Nephron progenitor cell (in vitro differentiated cells): ENCODE measurements around the gene DIS3L2.

Experiments used
- DNase-seq: peaks from one replicate; pipeline ENCODE4 v3.0.0; 2021
- H3K27ac Mint-ChIP-seq: 2 replicates; pipeline ENCODE4 v1.8.0; 2021; ENCODE audit warnings: mild to moderate bottlenecking, moderate library complexity, mixed read lengths
- H3K27me3 Mint-ChIP-seq: 2 replicates; pipeline ENCODE4 v1.8.0; 2021; ENCODE audit warnings: mild to moderate bottlenecking, low read depth, mixed read lengths; ENCODE audit not compliant: poor library complexity
- H3K36me3 Mint-ChIP-seq: 2 replicates; pipeline ENCODE4 v1.8.0; 2021; ENCODE audit warnings: low read depth, mixed read lengths
- H3K4me1 Mint-ChIP-seq: 2 replicates; pipeline ENCODE4 v1.8.0; 2021; ENCODE audit warnings: mixed read lengths
- H3K4me3 Mint-ChIP-seq: 2 replicates; pipeline ENCODE4 v1.8.0; 2021; ENCODE audit warnings: mild to moderate bottlenecking, moderate library complexity, mixed read lengths
- H3K9me3 Mint-ChIP-seq: 2 replicates; pipeline ENCODE4 v1.8.0; 2021; ENCODE audit warnings: mild to moderate bottlenecking, moderate library complexity, mixed read lengths
- CTCF ChIP-seq: fragments of 200-600 bp; sonication (generic); IDR thresholded peaks from 2 replicates; pipeline ENCODE4 v1.5.0; 2021; ENCODE audit warnings: antibody characterized with exemption

Gene DIS3L2

GRCh38 chr2:232129483-232129882 lies 168.0 kb downstream of the DIS3L2 start:
- peaks cover 20% of the 10 kb centered on the region for H3K36me3 Mint-ChIP-seq
- peaks cover 10% of the 10 kb centered on the region for H3K4me1 Mint-ChIP-seq
- H3K27ac Mint-ChIP-seq: no peak overlapping the region
- no peak for DNase-seq
- no peak for TF ChIP-seq CTCF
- H3K4me3 Mint-ChIP-seq: no peak overlapping the region
- peaks cover 3% of the 10 kb centered on the region for H3K27me3 Mint-ChIP-seq
- H3K9me3 Mint-ChIP-seq: no peaks in the 10 kb centered on the region

- TF ChIP-seq CTCF: no peak
- peaks cover 3% of the 10 kb centered on the region for H3K27me3 Mint-ChIP-seq
- H3K4me1 Mint-ChIP-seq: no peaks in the 10 kb centered on the region
- H3K9me3 Mint-ChIP-seq: no peaks in the 10 kb centered on the region
- DNase-seq: no peak
- H3K36me3 Mint-ChIP-seq: peaks cover 15% of the 10 kb centered on the region
- H3K4me3 Mint-ChIP-seq: no peak overlapping the region
- H3K27ac Mint-ChIP-seq: no peak overlapping the region
Observed at GRCh38 chr2:232132181-232132580, 170.7 kb downstream of the DIS3L2 start.

- H3K27me3 Mint-ChIP-seq: peaks cover 3% of the 10 kb centered on the region
- no peak for TF ChIP-seq CTCF
- no peak overlapping the region for H3K27ac Mint-ChIP-seq
- no peaks in the 10 kb centered on the region for H3K9me3 Mint-ChIP-seq
- no peaks in the 10 kb centered on the region for H3K4me1 Mint-ChIP-seq
- H3K4me3 Mint-ChIP-seq: no peak overlapping the region
- peaks cover 15% of the 10 kb centered on the region for H3K36me3 Mint-ChIP-seq
- no peak for DNase-seq
Observed at GRCh38 chr2:232133078-232133477, 171.6 kb downstream of the DIS3L2 start.

- Mint-ChIP-seq H3K9me3 (no peaks in the 10 kb centered on the region), H3K36me3 (peaks cover 15% of the 10 kb centered on the region), H3K4me1 (no peaks in the 10 kb centered on the region), H3K27me3 (peaks cover 3% of the 10 kb centered on the region), H3K4me3 (no peak overlapping the region), H3K27ac (no peak overlapping the region)
- no peak for TF ChIP-seq CTCF
- DNase-seq: no peak
Observed at GRCh38 chr2:232134939-232135338, 173.4 kb downstream of the DIS3L2 start.

GRCh38 chr2:232137356-232138147 lies 176.0 kb downstream of the DIS3L2 start:
- Mint-ChIP-seq H3K36me3 (peaks cover 3% of the 10 kb centered on the region), H3K4me3 (no peak overlapping the region), H3K27me3 (peaks cover 6% of the 10 kb centered on the region), H3K4me1 (no peaks in the 10 kb centered on the region), H3K27ac (no peak overlapping the region), H3K9me3 (no peaks in the 10 kb centered on the region)
- DNase-seq: no peak
- no peak for TF ChIP-seq CTCF

GRCh38 chr2:232138441-232138840 lies 176.9 kb downstream of the DIS3L2 start:
- no peak for TF ChIP-seq CTCF
- Mint-ChIP-seq H3K27me3 (peaks cover 3% of the 10 kb centered on the region), H3K9me3 (no peaks in the 10 kb centered on the region), H3K4me3 (no peak overlapping the region), H3K4me1 (no peaks in the 10 kb centered on the region), H3K27ac (no peak overlapping the region), H3K36me3 (no peaks in the 10 kb centered on the region)
- DNase-seq: no peak
